Measurements from ENCODE around the gene WDR33. TPM values are rescaled to one million over a fixed set of nuclear protein-coding genes. Genes with fewer than 3 reads are reported as not detected.
"Not testable (repeated sequence)": the region's sequence is repeated elsewhere in the genome, so short reads cannot be mapped to it uniquely, and the experiment has no call there.

Gene WDR33
- total and polyA plus RNA-seq, 9 of the 15 experiments (the other 6 are each of a cell fraction or from before 2014, with no cell fraction given), result 24.2 to 57.4 (median 38.4) TPM

DNA sequence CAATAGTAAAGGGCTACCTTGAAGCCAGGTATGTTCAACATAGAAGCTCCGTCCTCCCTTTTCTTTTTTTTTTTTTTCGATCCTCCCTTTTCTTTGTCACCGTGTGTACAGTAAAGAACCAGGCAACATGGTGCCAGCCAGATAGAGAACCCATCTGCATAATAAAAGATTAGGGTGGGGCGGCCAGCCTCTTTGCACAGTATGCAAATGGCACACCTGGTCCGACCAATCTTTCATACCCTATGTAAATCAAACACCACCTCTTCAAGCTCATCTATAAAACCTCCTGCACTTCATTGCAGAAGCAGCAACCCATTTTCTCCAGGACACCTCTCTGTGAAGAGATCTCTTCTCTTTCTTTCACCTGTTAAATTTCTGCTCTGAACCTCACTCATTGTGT, 7.3 kb upstream of the WDR33 start (continued):
- TF ChIP-seq CHAMP1 (IDR thresholded peaks at IDR 0.05), result no peak
- no peak for TF ChIP-seq ZNF398 (CRISPR knock-in tag; IDR thresholded peaks at IDR 0.05)

DNA sequence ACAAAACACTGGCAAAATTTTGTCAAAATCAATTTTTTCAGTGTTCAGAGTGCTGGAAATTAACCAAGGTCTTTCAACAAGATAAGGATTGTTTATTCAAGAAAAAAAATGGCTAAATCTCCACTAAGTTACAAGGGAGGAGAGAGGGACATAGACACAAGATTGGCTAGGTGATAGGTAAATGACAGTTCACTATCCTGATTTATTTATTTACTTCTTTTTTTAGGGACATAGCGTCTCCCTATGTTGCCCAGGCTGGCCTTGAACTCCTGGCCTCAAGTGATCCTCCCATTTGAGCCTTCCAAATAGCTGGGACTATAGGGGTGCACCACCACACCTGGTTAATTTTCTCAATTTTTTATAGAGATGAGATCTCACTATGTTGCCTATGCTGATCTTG, 3.7 kb upstream of the WDR33 start:
- H2AFZ ChIP-seq (ENCODE audit: low read depth, low read length), result no peak overlapping the region
- H3K79me2 ChIP-seq (ENCODE audit: control insufficient read depth, insufficient read depth, low read length), result peaks cover 14% of the 10 kb centered on the region
- no peak overlapping the region for H3K9ac ChIP-seq (ENCODE audit: insufficient read depth in 1 of 2, low read depth in 2 of 2, low read length in 2 of 2)
- CTCF ChIA-PET (ENCODE audit: low intra/inter-chr PET ratio), result no interaction called here
- no peak overlapping the region for H3K4me2 ChIP-seq (ENCODE audit: insufficient read depth, low read length)
- H4K20me1 ChIP-seq (replicated peaks; ENCODE audit: control insufficient read depth, insufficient read depth, low read length), result peaks cover 10% of the 10 kb centered on the region; the same call in 1 of the 2 replicates
- DNase-seq (ENCODE audit: extremely low read depth in 1 of 4, low spot score in 3 of 4) (no peak), FAIRE-seq (no peak), ATAC-seq (no peak)
- no peaks in the 10 kb centered on the region for H3K36me3 ChIP-seq (ENCODE audit: control insufficient read depth, insufficient read depth, low read length)
- peaks cover 9 to 12% of the 10 kb centered on the region in 2 experiments; a peak in 3 of 5 replicates for H3K27me3 ChIP-seq (ENCODE audit: control insufficient read depth in 2 of 2, insufficient read depth in 2 of 2, low read length in 2 of 2)
- H3K9me3 ChIP-seq (replicated peaks; ENCODE audit: control insufficient read depth, insufficient read depth, low read depth, low read length), result no peaks in the 10 kb centered on the region; the same call in 1 of the 2 replicates
- H3K27ac ChIP-seq (ENCODE audit: extremely low read depth, low read depth, low read length), result no peak overlapping the region
- WGBS (ENCODE audit: insufficient coverage, low coverage, missing lambda C conversion rate), result 11% methylated on average over 1 of the region's 1 CpG
- no peak overlapping the region for H3K4me3 ChIP-seq
- peaks cover 5 to 9% of the 10 kb centered on the region in 2 experiments; a peak in 4 of 5 replicates for H3K4me1 ChIP-seq (replicated peaks in 1 of 2; ENCODE audit: control insufficient read depth in 2 of 2, insufficient read depth in 2 of 2, low read length in 2 of 2)
- intact Hi-C loops (cut with micrococcal nuclease), result no loop called here
- POLR2A ChIA-PET, result no interaction called here
- in situ Hi-C loops (cut with MboI), result no loop called here
- no TSS peak for BruUV-seq (replicated peaks)
- TF ChIP-seq TAF15 (IDR thresholded peaks at IDR 0.05; ENCODE audit: low read depth, low read length), result no peak
- TF ChIP-seq ZFP91 (CRISPR knock-in tag; IDR thresholded peaks at IDR 0.05), result no peak
- no peaks in the 10 kb centered on the region for H3K9me1 ChIP-seq (ENCODE audit: control insufficient read depth, insufficient read depth, low read length)

GRCh38 chr2:127812441-127812840, 1.5 kb upstream of the WDR33 start:
- H3K9ac ChIP-seq (ENCODE audit: insufficient read depth in 1 of 2, low read depth in 2 of 2, low read length in 2 of 2); H3K36me3 ChIP-seq (ENCODE audit: control insufficient read depth, insufficient read depth, low read length); H3K9me1 ChIP-seq (ENCODE audit: control insufficient read depth, insufficient read depth, low read length); DNase-seq (ENCODE audit: extremely low read depth in 1 of 4, low spot score in 3 of 4); H3K27ac ChIP-seq (ENCODE audit: extremely low read depth, low read depth, low read length); H3K4me3 ChIP-seq; BruUV-seq (replicated peaks); H3K4me2 ChIP-seq (ENCODE audit: insufficient read depth, low read length); in situ Hi-C loops (cut with MboI); ATAC-seq; FAIRE-seq; H2AFZ ChIP-seq (ENCODE audit: low read depth, low read length); intact Hi-C loops (cut with micrococcal nuclease); CTCF ChIA-PET (ENCODE audit: low intra/inter-chr PET ratio); H3K9me3 ChIP-seq (replicated peaks; ENCODE audit: control insufficient read depth, insufficient read depth, low read depth, low read length); H3K27me3 ChIP-seq (ENCODE audit: control insufficient read depth in 2 of 2, insufficient read depth in 2 of 2, low read length in 2 of 2): not testable (repeated sequence)
- Histone ChIP-seq H3K79me2 (ENCODE audit: control insufficient read depth, insufficient read depth, low read length) (peaks cover 36% of the 10 kb centered on the region), H3K4me1 (replicated peaks in 1 of 2; ENCODE audit: control insufficient read depth in 2 of 2, insufficient read depth in 2 of 2, low read length in 2 of 2) (peaks cover 5 to 12% of the 10 kb centered on the region in 2 experiments; a peak in 4 of 5 replicates), H4K20me1 (replicated peaks; ENCODE audit: control insufficient read depth, insufficient read depth, low read length) (peaks cover 11% of the 10 kb centered on the region; the same call in 1 of the 2 replicates)
- 74% methylated on average over 3 of the region's 3 CpGs for WGBS (ENCODE audit: insufficient coverage, low coverage, missing lambda C conversion rate)
- POLR2A ChIA-PET, result interaction anchor here (1.4 kb wide), 1 partner anchor 112 kb away, joined by 3 read pairs; no protein-coding TSS in a partner anchor
